Measurements from ENCODE around the gene TMTC3. TPM values are rescaled to one million over a fixed set of nuclear protein-coding genes. Genes with fewer than 3 reads are reported as not detected.

The TMTC3 gene
- total RNA-seq, 1 donor from 2014 or later, result 35.2 TPM

- H3K9me3 Mint-ChIP-seq (ENCODE audit: low read depth), result no peaks in the 10 kb centered on the region
These were observed 708 bp upstream of the TMTC3 start for GRCh38 chr12:88141425-88141773.

GRCh38 chr12:88142610-88142991 is 494 bp downstream of the TMTC3 start:
- H3K36me3 Mint-ChIP-seq (ENCODE audit: insufficient read depth), result peaks cover 4% of the 10 kb centered on the region
- H3K9me3 Mint-ChIP-seq (ENCODE audit: low read depth), result no peaks in the 10 kb centered on the region
- peak overlapping the region; percentile 93 for H3K4me3 Mint-ChIP-seq (ENCODE audit: low read depth)

More at GRCh38 chr12:88141425-88141773, 708 bp upstream of the TMTC3 start:
- peaks cover 28% of the 10 kb centered on the region for H3K4me1 Mint-ChIP-seq (ENCODE audit: low read depth)
- no peak for DNase-seq (ENCODE audit: low spot score, unreplicated experiment)
- no peaks in the 10 kb centered on the region for H3K27me3 Mint-ChIP-seq
- H3K36me3 Mint-ChIP-seq (ENCODE audit: insufficient read depth), result peaks cover 6% of the 10 kb centered on the region
- H3K4me3 Mint-ChIP-seq (ENCODE audit: low read depth), result peak overlapping the region; percentile 93
- peak overlapping the region; percentile 91 for H3K27ac Mint-ChIP-seq
- no peak for TF ChIP-seq CTCF (IDR thresholded peaks at IDR 0.05; ENCODE audit: unreplicated experiment)

GRCh38 chr12:88144037-88144436 is 1.9 kb downstream of the TMTC3 start:
- no peak for TF ChIP-seq CTCF (IDR thresholded peaks at IDR 0.05; ENCODE audit: unreplicated experiment)
- no peaks in the 10 kb centered on the region for H3K9me3 Mint-ChIP-seq (ENCODE audit: low read depth)
- H3K27ac Mint-ChIP-seq, result no peak overlapping the region
- no peaks in the 10 kb centered on the region for H3K36me3 Mint-ChIP-seq (ENCODE audit: insufficient read depth)
- peak overlapping the region; percentile 21 for H3K4me3 Mint-ChIP-seq (ENCODE audit: low read depth)
- DNase-seq (ENCODE audit: low spot score, unreplicated experiment), result no peak
- H3K4me1 Mint-ChIP-seq (ENCODE audit: low read depth), result peaks cover 28% of the 10 kb centered on the region
- no peaks in the 10 kb centered on the region for H3K27me3 Mint-ChIP-seq

More at GRCh38 chr12:88142610-88142991, 494 bp downstream of the TMTC3 start:
- peak; percentile 13 for DNase-seq (ENCODE audit: low spot score, unreplicated experiment)
- H3K27me3 Mint-ChIP-seq, result no peaks in the 10 kb centered on the region
- peak overlapping the region; percentile 91 for H3K27ac Mint-ChIP-seq
- peaks cover 28% of the 10 kb centered on the region for H3K4me1 Mint-ChIP-seq (ENCODE audit: low read depth)
- no peak for TF ChIP-seq CTCF (IDR thresholded peaks at IDR 0.05; ENCODE audit: unreplicated experiment)

- H3K4me1 Mint-ChIP-seq (ENCODE audit: low read depth), result peaks cover 28% of the 10 kb centered on the region
- no peaks in the 10 kb centered on the region for H3K36me3 Mint-ChIP-seq (ENCODE audit: insufficient read depth)
- DNase-seq (ENCODE audit: low spot score, unreplicated experiment), result no peak
- peak overlapping the region; percentile 21 for H3K4me3 Mint-ChIP-seq (ENCODE audit: low read depth)
- no peaks in the 10 kb centered on the region for H3K9me3 Mint-ChIP-seq (ENCODE audit: low read depth)
- no peaks in the 10 kb centered on the region for H3K27me3 Mint-ChIP-seq
- TF ChIP-seq CTCF (IDR thresholded peaks at IDR 0.05; ENCODE audit: unreplicated experiment), result no peak
- H3K27ac Mint-ChIP-seq, result no peak overlapping the region
These were observed 2.7 kb downstream of the TMTC3 start for GRCh38 chr12:88144546-88145468.

GRCh38 chr12:88145567-88146505 is 3.7 kb downstream of the TMTC3 start:
- Mint-ChIP-seq H3K4me1 (ENCODE audit: low read depth) (peaks cover 28% of the 10 kb centered on the region), H3K27ac (no peak overlapping the region), H3K36me3 (ENCODE audit: insufficient read depth) (no peaks in the 10 kb centered on the region), H3K4me3 (ENCODE audit: low read depth) (no peak overlapping the region), H3K27me3 (no peaks in the 10 kb centered on the region), H3K9me3 (ENCODE audit: low read depth) (no peaks in the 10 kb centered on the region)
- TF ChIP-seq CTCF (IDR thresholded peaks at IDR 0.05; ENCODE audit: unreplicated experiment), result no peak
- DNase-seq (ENCODE audit: low spot score, unreplicated experiment), result no peak

Data from progenitor cell of endocrine pancreas (in vitro differentiated cells).